Suppressor macrophage treated with lipopolysaccharide for 1 hour (primary cell): ENCODE data around the gene CYP4F8.

Source experiments
- DNase-seq, 3 donors: peaks; one replicate each; pipeline ENCODE4 v3.0.0-alpha.2; 2020 to 2022

The CYP4F8 gene

DNA sequence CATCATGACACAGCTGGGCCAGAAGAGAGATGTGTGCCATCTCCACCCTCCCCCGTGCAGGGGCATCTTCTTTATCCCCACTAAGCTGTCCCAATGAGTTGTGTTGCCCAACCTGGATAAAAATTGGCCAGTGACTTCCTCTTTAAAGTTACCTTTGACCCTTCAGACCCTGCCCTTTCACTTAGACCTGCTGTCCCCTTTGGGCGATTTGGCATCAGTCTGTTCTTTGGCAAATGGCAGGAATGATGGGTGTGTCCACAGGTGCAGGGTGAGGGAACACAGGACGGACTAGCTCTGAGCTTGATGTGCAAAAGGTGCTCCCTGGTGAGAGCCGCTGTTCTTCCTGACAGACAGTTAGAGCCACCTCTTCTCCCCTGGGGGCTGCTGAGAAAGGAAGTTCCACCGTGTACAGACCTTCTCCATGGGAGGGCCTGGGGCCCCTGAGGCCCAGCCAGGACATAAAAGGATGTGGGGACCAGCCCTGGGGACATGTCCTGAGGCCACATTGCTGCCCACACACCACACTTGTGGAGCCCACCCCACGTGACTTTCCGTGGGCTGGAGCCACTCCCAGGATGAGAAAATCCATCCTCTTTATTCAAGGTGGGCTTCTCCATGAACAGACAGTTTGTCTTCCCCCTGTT, 1.7 kb downstream of the CYP4F8 start:
- DNase-seq, result no peak

DNA sequence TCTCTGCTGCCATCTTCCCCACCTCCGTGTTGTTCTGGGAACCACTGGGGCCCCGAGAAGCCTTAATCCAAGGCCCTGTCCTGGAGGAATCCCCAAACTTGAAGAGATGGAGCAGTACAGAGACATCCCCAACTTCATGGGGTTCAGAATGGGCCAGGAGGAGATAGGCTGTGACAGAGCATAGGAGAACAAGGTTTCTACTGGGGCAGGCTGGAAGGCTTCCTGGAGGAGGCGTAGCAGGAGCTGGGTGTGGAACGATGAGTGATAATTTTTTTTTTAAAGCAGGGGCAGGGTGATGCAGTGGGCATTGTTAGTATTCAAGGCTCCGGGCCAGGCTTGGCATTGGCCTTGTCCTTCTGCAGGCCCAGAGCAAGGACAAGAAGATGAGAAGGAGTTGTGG, 3.3 kb downstream of the CYP4F8 start:
- DNase-seq, result no peak

GRCh38 chr19:15621801-15622200, 6.8 kb downstream of the CYP4F8 start:
- no peak for DNase-seq

- DNase-seq, result no peak
Measured at GRCh38 chr19:15622991-15623390, 8.0 kb downstream of the CYP4F8 start.

GRCh38 chr19:15623711-15624318, 8.8 kb downstream of the CYP4F8 start:
- DNase-seq, result peak in 2 of 3 donors; percentile 29 to 40

DNA sequence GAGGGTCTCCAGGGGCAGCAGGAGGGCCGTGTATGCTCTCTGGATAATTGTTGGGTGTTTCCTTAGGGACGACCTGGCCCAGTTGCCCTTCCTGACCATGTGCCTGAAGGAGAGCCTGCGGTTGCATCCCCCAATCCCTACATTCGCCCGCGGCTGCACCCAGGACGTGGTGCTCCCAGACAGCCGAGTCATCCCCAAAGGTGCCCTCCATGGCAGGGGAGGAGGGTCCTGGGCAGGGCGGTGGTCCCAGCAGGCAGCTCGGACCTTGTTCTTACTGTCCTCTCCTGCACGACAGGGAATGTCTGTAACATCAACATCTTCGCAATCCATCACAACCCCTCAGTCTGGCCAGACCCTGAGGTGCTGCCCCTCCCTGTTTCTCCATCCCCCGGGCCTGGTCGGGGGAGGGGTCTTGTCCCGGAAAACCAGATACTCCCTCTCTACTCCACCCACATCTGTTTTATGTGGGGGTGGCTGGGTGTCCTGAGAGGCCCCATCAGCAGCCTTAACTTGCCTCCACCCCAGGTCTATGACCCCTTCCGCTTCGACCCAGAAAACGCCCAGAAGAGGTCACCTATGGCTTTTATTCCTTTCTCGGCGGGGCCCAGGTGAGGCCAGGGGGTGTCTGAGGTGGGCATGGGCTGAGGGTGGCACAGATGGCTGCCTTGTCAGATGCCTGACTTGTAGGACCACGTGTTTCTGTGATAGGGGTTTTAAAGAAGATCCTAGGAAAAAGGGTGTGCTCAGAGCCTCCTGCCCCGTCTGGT, 13.4 kb downstream of the CYP4F8 start:
- no peak for DNase-seq

DNA sequence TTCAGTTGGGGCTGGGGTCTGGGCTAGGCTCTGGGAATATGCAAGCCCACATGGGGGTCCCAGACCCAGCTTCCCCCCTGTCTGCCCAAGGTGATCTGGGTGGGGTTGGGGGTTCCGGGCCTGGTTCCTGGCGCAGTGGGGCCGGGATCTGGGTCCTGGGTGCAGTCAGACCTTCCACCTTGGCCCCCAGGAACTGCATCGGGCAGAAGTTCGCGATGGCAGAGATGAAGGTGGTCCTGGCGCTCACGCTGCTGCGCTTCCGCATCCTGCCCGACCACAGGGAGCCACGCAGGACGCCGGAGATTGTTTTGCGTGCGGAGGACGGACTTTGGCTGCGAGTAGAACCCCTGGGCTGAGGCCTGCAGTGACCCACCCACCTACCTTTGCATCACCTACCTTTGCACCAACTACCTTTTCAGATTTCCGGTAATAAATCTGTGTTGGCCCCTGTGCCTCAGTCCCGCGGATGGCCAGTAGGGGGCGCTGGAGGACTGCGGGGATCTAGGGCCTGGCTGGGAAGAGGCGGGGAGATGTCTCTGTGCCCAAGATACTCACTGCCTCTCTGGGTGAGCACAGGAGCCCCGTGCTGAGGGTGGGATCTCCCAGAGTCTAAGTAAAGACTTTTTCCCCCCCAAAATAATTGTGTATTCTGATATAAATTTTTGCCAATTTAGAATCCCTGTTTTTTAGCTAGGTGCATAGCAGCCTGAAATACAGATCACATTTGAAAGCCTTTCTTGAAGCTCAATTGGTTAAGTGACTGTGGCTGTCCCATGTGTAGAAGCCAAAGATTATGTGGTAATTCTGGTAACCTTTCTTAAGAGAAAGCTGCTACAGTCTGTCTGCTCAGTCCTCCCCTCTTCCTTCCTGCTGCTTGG, 14.2 kb downstream of the CYP4F8 start:
- DNase-seq, result peak; percentile 71 to 91 (median 86)

GRCh38 chr19:15631817-15632216, 16.8 kb downstream of the CYP4F8 start:
- DNase-seq, result peak in 1 of 3 donors; percentile 33

- peak; percentile 62 to 64 (median 62) for DNase-seq
Measured at GRCh38 chr19:15633082-15633835, 18.2 kb downstream of the CYP4F8 start.

- no peak for DNase-seq
Measured at GRCh38 chr19:15634105-15634504, 19.1 kb downstream of the CYP4F8 start.

DNA sequence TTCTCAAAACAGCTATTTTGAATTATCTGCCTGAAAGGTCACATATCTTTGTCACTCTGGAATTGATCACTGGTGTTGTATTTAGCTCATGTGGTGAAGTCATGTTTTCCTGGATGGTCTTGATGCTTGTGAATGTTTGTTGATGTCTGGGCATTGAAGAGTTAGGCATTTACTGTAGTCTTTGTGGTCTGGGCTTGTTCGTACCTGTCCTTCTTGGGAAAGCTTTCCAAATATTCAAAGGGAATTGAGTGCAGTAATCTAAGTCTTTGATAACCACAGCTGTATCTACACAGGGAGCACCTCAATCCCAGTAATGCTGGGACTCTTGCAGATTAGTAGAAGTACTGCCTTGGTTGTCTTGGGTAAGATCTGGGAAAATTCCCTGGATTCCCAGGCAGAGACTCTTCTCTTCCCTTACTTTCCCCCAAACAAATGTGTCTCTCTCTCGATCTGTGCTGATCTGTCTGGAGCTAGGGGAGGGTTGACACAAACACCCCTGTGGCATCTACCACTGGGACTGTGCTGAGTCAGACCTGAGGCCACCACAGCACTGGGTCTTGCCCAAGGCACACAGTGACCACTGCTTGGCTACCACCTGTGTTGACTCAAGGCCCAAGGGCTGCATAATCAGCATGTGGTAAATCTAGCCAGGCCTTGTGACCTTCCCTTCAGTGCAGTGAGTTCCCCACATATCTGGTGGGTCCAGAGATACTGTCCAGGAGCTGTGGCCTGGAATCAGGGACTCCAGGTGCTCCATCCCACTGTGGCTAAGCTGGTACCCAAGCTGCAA, 20.2 kb downstream of the CYP4F8 start:
- peak in 1 of 3 donors; percentile 13 for DNase-seq

- DNase-seq, result no peak
Measured at GRCh38 chr19:15636026-15636425, 21.0 kb downstream of the CYP4F8 start.

- no peak for DNase-seq
Measured at GRCh38 chr19:15639596-15639995, 24.6 kb downstream of the CYP4F8 start.

GRCh38 chr19:15640294-15640903, 25.4 kb downstream of the CYP4F8 start, which contains the start of gene CYP4F3:
Gene CYP4F3 (plus strand): TSS chr19:15640897. CDS start chr19:15641416, 519 bp downstream.
- peak; percentile 68 to 87 (median 69) for DNase-seq

GRCh38 chr19:15640904-15641597, 26.0 kb downstream of the CYP4F8 start:
- peak in 2 of 3 donors; percentile 10 to 16 for DNase-seq

GRCh38 chr19:15641901-15642491, 27.0 kb downstream of the CYP4F8 start:
- peak; percentile 28 to 32 (median 30) for DNase-seq

DNA sequence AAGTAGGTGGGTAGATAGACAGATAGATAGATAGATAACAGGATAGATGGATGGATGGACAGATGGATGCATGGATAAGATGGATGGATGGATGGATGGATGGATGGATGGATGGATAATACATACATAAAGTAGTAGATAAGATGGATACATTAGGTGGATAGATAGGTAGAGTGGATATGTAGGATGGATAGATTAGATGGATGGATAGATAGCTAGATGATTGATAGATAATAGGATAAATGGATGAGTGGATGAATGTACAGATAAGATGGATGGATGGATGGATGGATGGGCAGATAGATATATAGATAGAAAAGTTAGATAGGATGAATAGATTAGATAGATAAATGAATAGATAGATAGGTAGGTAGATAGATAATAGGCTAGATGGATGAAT, 27.8 kb downstream of the CYP4F8 start:
- no peak for DNase-seq

- no peak for DNase-seq
Measured at GRCh38 chr19:15643387-15643786, 28.4 kb downstream of the CYP4F8 start.

- no peak for DNase-seq
Measured at GRCh38 chr19:15644066-15644741, 29.2 kb downstream of the CYP4F8 start.
